ENCODE results near the gene GSC2.

GRCh38 chr22:19129871-19130270 lies 20.2 kb downstream of the GSC2 start:
- TF ChIP-seq EP300 (IDR thresholded peaks at IDR 0.05; ENCODE audit: borderline replicate concordance) = no peak
- no peak for TF ChIP-seq NFIC (IDR thresholded peaks at IDR 0.05)
- no peak for TF ChIP-seq CREB1 (IDR thresholded peaks at IDR 0.05; ENCODE audit: low read depth)
- TF ChIP-seq FOXM1 (IDR thresholded peaks at IDR 0.05; ENCODE audit: borderline replicate concordance, low read depth) = no peak
- no peak for TF ChIP-seq YY1 (IDR thresholded peaks at IDR 0.05; ENCODE audit: low read depth)
- TF ChIP-seq REST (IDR thresholded peaks at IDR 0.05; ENCODE audit: low read depth) = no peak
- TF ChIP-seq RAD21 (IDR thresholded peaks at IDR 0.05; ENCODE audit: low read depth) = no peak
- no peak for TF ChIP-seq TEAD4 (IDR thresholded peaks at IDR 0.05)
- no peak for TF ChIP-seq TCF12 (IDR thresholded peaks at IDR 0.05; ENCODE audit: low read depth)
- no peak for TF ChIP-seq MAX (IDR thresholded peaks at IDR 0.05)
- TF ChIP-seq USF1 (IDR thresholded peaks at IDR 0.05) = no peak
- TF ChIP-seq CEBPB (IDR thresholded peaks at IDR 0.05) = no peak
- TF ChIP-seq TAF1 (IDR thresholded peaks at IDR 0.05; ENCODE audit: low read depth) = no peak
